Right lobe of liver (tissue), 6 donors: ENCODE measurements around the gene TPM4. TPM values are rescaled to one million over a fixed set of nuclear protein-coding genes. Genes with fewer than 3 reads are reported as not detected.
A peak's percentile ranks its signal among the peaks of the same experiment; 100 is the strongest.

ENCODE experiments used
- ATAC-seq, 4 donors: fragments of 200-7000 bp; cut with Tn5 transposase; one replicate each; pipeline ENCODE4 v1.9.1; 2020; ENCODE audit warnings: mild to moderate bottlenecking in 4 of 4, moderate library complexity in 4 of 4
- DNase-seq, 3 donors: peaks; one replicate each; pipeline ENCODE4 v3.0.0-alpha.2; 2020
- H3K27ac ChIP-seq, 3 donors: fragments of 200-600 bp; one replicate each; pipeline ENCODE4 v1.8.0; 2022
- H3K27me3 ChIP-seq, 2 donors: fragments of 200-600 bp; one replicate each; pipeline ENCODE4 v1.8.0; 2022
- H3K36me3 ChIP-seq, 4 donors: fragments of 200-600 bp; sonication (generic) in 1 of 4; one replicate each; pipeline versions ENCODE4 v1.5.1 to v1.8.0; 2017 to 2022; ENCODE audit warnings: control low read depth in 1 of 4
- H3K4me1 ChIP-seq, 4 donors: fragments of 200-600 bp; sonication (generic) in 1 of 4; one replicate each; pipeline versions ENCODE4 v1.5.1 to v1.8.0; 2017 to 2022; ENCODE audit warnings: control low read depth in 1 of 4
- H3K4me3 ChIP-seq, 3 donors: fragments of 200-600 bp; one replicate each; pipeline ENCODE4 v1.8.0; 2022
- H3K9me3 ChIP-seq, 4 donors: fragments of 200-600 bp; sonication (generic) in 1 of 4; one replicate each; pipeline versions ENCODE4 v1.5.1 to v1.8.0; 2017 to 2022; ENCODE audit warnings: control low read depth in 1 of 4
- POLR2A ChIP-seq: fragments of 450-650 bp; IDR thresholded peaks from one replicate; pipeline ENCODE4 v1.6.1; 2017; ENCODE audit warnings: antibody characterized with exemption, mild to moderate bottlenecking
- WGBS: methylation state at CpG from one replicate; pipeline ENCODE4 v1.1.6; 2018; ENCODE audit warnings: low coverage, low lambda C conversion rate; ENCODE audit not compliant: insufficient coverage; ENCODE audit errors: missing lambda C conversion rate; 5-methylcytosine and 5-hydroxymethylcytosine counted together
- intact Hi-C, 2 donors: fragments of 100-400 bp; cut with DNase I; formaldehyde crosslinking; loops; one replicate each; pipeline versions ENCODE4 v1.11.2 to v1.14.1; 2022
- total RNA-seq, 6 experiments: library from RNA; depleted of rRNA in 2 of 6; stranded (reverse); fragments of >200 nt in 2 of 6; fragmentation: NEBNext Ultra II Directional in 3 of 6; extraction: Animal tissue kit (Norgen Biotek cat#: 25700) in 3 of 6; gene quantifications; one replicate each; pipeline versions ENCODE4 v1.1.0 to v1.2.4, GENCODE V29; 2016 to 2023
- TF ChIP-seq, protein P1 (sequence below), 4 donors: fragments of 200-600 bp in 3 of 4; fragments of 450-650 bp in 1 of 4; IDR thresholded peaks; one replicate each; pipeline versions ENCODE4 v1.5.1 to v1.8.0; 2016 to 2022; ENCODE audit warnings: antibody characterized with exemption in 4 of 4, mild to moderate bottlenecking in 2 of 4
- donor health status: DM: no; HTN: yes; CAD: no.
- donor health status: DM: no; HTN: no; CAD: no.
- donor health status: DM: no; HTN: no; CAD: no.
- donor health status: DM: no; HTN: yes; CAD: no.
- donor health status: DM: no; HTN: yes; CAD: no.

Gene TPM4
- total RNA-seq, 6 experiments from 2014 or later = 13.7 to 90.2 (median 45.6) TPM

DNA sequence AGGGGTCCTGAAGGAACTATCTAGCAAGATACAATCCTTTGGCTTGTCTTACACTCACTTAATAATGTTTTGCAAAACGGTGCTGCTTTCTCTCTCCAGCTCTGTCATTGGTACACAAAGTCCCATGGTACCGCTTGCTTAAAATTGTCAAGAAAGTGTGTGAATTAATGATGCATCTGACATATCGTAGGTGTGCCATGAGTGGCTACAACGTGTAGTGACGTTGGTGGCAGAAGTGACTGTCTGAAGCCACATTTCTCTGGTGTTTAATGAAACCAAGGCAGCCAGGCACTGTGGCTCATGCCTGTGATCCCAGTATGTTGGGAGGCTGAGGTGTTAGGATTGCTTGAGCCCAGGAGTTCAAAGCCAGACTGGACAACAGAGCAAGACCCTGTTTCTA, 69.8 kb downstream of the TPM4 start:
- no peak for TF ChIP-seq POLR2A
- TF ChIP-seq, protein P1, sequence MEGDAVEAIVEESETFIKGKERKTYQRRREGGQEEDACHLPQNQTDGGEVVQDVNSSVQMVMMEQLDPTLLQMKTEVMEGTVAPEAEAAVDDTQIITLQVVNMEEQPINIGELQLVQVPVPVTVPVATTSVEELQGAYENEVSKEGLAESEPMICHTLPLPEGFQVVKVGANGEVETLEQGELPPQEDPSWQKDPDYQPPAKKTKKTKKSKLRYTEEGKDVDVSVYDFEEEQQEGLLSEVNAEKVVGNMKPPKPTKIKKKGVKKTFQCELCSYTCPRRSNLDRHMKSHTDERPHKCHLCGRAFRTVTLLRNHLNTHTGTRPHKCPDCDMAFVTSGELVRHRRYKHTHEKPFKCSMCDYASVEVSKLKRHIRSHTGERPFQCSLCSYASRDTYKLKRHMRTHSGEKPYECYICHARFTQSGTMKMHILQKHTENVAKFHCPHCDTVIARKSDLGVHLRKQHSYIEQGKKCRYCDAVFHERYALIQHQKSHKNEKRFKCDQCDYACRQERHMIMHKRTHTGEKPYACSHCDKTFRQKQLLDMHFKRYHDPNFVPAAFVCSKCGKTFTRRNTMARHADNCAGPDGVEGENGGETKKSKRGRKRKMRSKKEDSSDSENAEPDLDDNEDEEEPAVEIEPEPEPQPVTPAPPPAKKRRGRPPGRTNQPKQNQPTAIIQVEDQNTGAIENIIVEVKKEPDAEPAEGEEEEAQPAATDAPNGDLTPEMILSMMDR (IDR thresholded peaks at IDR 0.05) = no peak
- H3K9me3 ChIP-seq = no peaks in the 10 kb centered on the region
- H3K4me3 ChIP-seq = no peak overlapping the region
- ATAC-seq = no peak
- no peaks in the 10 kb centered on the region for H3K4me1 ChIP-seq
- H3K27me3 ChIP-seq = no peaks in the 10 kb centered on the region
- WGBS = 70% methylated on average over 5 of the region's 5 CpGs
- H3K36me3 ChIP-seq = no peaks in the 10 kb centered on the region
- no peak for DNase-seq
- H3K27ac ChIP-seq = no peak overlapping the region
- intact Hi-C loops = no loop called here

DNA sequence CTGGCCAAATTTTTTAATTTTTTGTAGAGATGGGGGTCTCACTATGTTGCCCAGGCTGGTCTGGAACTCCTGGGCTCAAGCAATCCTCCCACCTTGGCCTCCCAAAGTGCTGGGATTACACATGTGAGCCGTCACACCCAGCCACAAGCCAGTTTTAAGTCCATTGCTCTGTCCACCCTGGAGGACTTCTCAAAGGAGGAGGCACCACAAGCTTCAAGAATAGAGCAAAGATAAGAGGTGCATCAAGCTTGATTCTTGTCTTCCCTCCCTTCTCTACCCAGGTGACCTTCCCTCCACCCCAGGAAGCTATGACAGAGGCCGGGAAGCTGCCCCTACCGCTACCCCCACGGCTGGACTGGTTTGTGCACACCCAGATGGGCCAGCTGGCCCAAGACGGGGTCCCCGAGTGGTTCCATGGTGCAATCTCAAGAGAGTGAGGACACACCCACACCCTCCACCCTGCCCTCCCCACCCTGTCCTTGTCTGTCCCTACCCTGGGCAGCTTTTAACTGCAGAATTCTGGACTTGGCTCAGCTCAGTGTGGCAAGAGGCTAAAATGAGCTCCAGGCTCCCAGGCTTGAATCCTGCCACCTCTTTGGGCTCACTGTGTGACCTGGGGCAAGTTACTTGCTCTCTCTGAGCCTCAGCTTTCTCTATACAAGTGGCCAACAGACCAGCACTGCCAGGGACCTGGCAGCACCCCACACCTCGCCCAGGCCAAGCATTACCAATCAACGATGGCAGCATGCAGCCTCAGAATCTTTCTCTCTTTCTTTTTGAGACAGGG, 72.3 kb downstream of the TPM4 start:
- no peaks in the 10 kb centered on the region for H3K36me3 ChIP-seq
- no peak overlapping the region for H3K4me3 ChIP-seq
- H3K27me3 ChIP-seq = no peaks in the 10 kb centered on the region
- WGBS = 50% methylated on average over 3 of the region's 8 CpGs
- ATAC-seq (peak in 1 of 4 donors; percentile 23), DNase-seq (no peak)
- H3K27ac ChIP-seq = no peak overlapping the region
- no peaks in the 10 kb centered on the region for H3K4me1 ChIP-seq
- H3K9me3 ChIP-seq = no peaks in the 10 kb centered on the region
- TF ChIP-seq, protein P1 (IDR thresholded peaks at IDR 0.05) = no peak
- no peak for TF ChIP-seq POLR2A
- intact Hi-C loops = no loop called here

Other genes with a start within 250 kb of the TPM4 start
- gene CYP4F2, start 178.4 kb upstream of the TPM4 start, total RNA-seq = 100 to 1,000 TPM; 151 to 228 (median 173) TPM
- gene CYP4F11, start 142.0 kb upstream of the TPM4 start, total RNA-seq = 10 to 100 TPM; 55.3 to 95.8 (median 84.5) TPM
- gene OR10H4, start 127.5 kb upstream of the TPM4 start, total RNA-seq = not detected
- 10 to 100 TPM; 59.5 to 88.4 (median 72.5) TPM for gene RAB8A, start 35.4 kb downstream of the TPM4 start, total RNA-seq
- gene HSH2D, start 67.2 kb downstream of the TPM4 start, total RNA-seq = 1 to 10 TPM in 1 of 6 experiments, under 1 TPM in 5; 0.26 to 1.7 (median 0.48) TPM
- not detected for gene CIB3, start 97.0 kb downstream of the TPM4 start, total RNA-seq
- 10 to 100 TPM; 32.1 to 65.8 (median 37.5) TPM for gene FAM32A, start 108.9 kb downstream of the TPM4 start, total RNA-seq
- gene AP1M1, start 121.4 kb downstream of the TPM4 start, total RNA-seq = 100 to 1,000 TPM in 1 of 6 experiments, 10 to 100 TPM in 5; 44.5 to 102 (median 62.5) TPM
- 10 to 100 TPM in 1 of 6 experiments, 1 to 10 TPM in 5; 3.7 to 10.1 (median 4.8) TPM for gene KLF2, start 248.3 kb downstream of the TPM4 start, total RNA-seq